ENCODE measurements around the gene PLRG1. TPM values are rescaled to one million over a fixed set of nuclear protein-coding genes. Genes with fewer than 3 reads are reported as not detected.

The PLRG1 gene
- total and polyA plus RNA-seq, 2 of the 8 experiments (the other 6 are each of a cell fraction or from before 2014, with no cell fraction given) = 63.5 to 108 TPM

DNA sequence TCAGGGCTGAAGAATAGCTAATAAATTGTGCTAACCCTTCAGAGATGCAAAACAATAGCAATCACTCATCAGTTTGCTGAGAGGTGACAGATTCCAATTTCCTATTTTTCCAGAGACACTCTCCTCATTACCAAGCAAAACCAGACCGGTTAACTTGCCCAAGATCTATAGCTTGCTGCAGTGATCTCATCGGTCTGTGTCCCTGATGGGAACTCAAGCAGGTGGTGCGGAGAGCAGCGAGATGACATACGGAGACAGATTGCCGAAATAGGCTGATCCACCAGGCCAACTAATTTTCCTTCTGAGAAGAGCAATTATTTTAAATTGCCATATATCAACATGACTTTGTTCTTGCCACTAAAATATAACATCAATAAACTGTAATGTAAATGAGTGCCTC is 48.1 kb downstream of the PLRG1 start (continued):
- TF ChIP-seq, protein P1, sequence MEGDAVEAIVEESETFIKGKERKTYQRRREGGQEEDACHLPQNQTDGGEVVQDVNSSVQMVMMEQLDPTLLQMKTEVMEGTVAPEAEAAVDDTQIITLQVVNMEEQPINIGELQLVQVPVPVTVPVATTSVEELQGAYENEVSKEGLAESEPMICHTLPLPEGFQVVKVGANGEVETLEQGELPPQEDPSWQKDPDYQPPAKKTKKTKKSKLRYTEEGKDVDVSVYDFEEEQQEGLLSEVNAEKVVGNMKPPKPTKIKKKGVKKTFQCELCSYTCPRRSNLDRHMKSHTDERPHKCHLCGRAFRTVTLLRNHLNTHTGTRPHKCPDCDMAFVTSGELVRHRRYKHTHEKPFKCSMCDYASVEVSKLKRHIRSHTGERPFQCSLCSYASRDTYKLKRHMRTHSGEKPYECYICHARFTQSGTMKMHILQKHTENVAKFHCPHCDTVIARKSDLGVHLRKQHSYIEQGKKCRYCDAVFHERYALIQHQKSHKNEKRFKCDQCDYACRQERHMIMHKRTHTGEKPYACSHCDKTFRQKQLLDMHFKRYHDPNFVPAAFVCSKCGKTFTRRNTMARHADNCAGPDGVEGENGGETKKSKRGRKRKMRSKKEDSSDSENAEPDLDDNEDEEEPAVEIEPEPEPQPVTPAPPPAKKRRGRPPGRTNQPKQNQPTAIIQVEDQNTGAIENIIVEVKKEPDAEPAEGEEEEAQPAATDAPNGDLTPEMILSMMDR (IDR thresholded peaks at IDR 0.05; ENCODE audit: control extremely low read depth in 1 of 3, insufficient read depth in 1 of 3, low read depth in 1 of 3, low read length in 3 of 3) = no peak
- TF ChIP-seq HDAC2 (IDR thresholded peaks at IDR 0.05; ENCODE audit: borderline replicate concordance in 1 of 2, low read depth in 2 of 2, low read length in 2 of 2) (no peak), SP4 (IDR thresholded peaks at IDR 0.05; ENCODE audit: low read length) (no peak), TAF7 (optimal IDR thresholded peaks at IDR 0.05; ENCODE audit: borderline replicate concordance, low read depth, low read length) (no peak), CHD1 (IDR thresholded peaks at IDR 0.05; ENCODE audit: low read depth, low read length) (no peak), EZH2 (IDR thresholded peaks at IDR 0.05; ENCODE audit: low read depth, low read length, severe bottlenecking) (no peak), POLR2AphosphoS5 (IDR thresholded peaks at IDR 0.05; ENCODE audit: low read depth, low read length) (no peak), GABPA (IDR thresholded peaks at IDR 0.05; ENCODE audit: borderline replicate concordance, insufficient read depth, low read length) (no peak)

Measured in H1 (cell line).